ENCODE data around the gene RHBDD1. TPM values are rescaled to one million over a fixed set of nuclear protein-coding genes. Genes with fewer than 3 reads are reported as not detected.

The RHBDD1 gene
- total RNA-seq, 1 donor from 2014 or later = 31.3 TPM

- H3K36me3 Mint-ChIP-seq (ENCODE audit: low read depth, unreplicated experiment) = no peaks in the 10 kb centered on the region
- H2AFZ ChIP-seq (ENCODE audit: low read depth, low read length) = no peak overlapping the region
- H3K27ac ChIP-seq (ENCODE audit: low read depth, low read length) = no peak overlapping the region
- no peak overlapping the region for H3K9ac ChIP-seq (ENCODE audit: low read length)
- no peaks in the 10 kb centered on the region for H3K9me3 ChIP-seq (ENCODE audit: insufficient read depth, low read depth, low read length)
- no peaks in the 10 kb centered on the region for H3K9me3 Mint-ChIP-seq (ENCODE audit: unreplicated experiment)
- no peaks in the 10 kb centered on the region for H3K27me3 ChIP-seq (ENCODE audit: insufficient read depth, low read length)
- H3K4me1 ChIP-seq (ENCODE audit: insufficient read depth, low read length) = peaks cover 13% of the 10 kb centered on the region
- peak; percentile 44 for DNase-seq (ENCODE audit: low read depth)
- FAIRE-seq = peak; percentile 79
- H3K27ac Mint-ChIP-seq (ENCODE audit: unreplicated experiment) = no peak overlapping the region
- H3K4me3 ChIP-seq (ENCODE audit: insufficient read depth, low read depth, low read length) = no peak overlapping the region
- H3K4me1 Mint-ChIP-seq (ENCODE audit: low read depth, unreplicated experiment) = peaks cover 22% of the 10 kb centered on the region
- H3K27me3 Mint-ChIP-seq (ENCODE audit: low read depth, unreplicated experiment) = no peaks in the 10 kb centered on the region
- H3K4me2 ChIP-seq (ENCODE audit: low read length) = no peak overlapping the region
- H3K36me3 ChIP-seq (ENCODE audit: insufficient read depth, low read length) = no peaks in the 10 kb centered on the region
- H3K79me2 ChIP-seq (ENCODE audit: insufficient read depth, low read length) = no peaks in the 10 kb centered on the region
- no peaks in the 10 kb centered on the region for H4K20me1 ChIP-seq (ENCODE audit: insufficient read depth, low read length)
- TF ChIP-seq EZH2 (IDR thresholded peaks at IDR 0.05; ENCODE audit: insufficient read depth, low read length) = no peak
- TF ChIP-seq, protein P1, sequence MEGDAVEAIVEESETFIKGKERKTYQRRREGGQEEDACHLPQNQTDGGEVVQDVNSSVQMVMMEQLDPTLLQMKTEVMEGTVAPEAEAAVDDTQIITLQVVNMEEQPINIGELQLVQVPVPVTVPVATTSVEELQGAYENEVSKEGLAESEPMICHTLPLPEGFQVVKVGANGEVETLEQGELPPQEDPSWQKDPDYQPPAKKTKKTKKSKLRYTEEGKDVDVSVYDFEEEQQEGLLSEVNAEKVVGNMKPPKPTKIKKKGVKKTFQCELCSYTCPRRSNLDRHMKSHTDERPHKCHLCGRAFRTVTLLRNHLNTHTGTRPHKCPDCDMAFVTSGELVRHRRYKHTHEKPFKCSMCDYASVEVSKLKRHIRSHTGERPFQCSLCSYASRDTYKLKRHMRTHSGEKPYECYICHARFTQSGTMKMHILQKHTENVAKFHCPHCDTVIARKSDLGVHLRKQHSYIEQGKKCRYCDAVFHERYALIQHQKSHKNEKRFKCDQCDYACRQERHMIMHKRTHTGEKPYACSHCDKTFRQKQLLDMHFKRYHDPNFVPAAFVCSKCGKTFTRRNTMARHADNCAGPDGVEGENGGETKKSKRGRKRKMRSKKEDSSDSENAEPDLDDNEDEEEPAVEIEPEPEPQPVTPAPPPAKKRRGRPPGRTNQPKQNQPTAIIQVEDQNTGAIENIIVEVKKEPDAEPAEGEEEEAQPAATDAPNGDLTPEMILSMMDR (IDR thresholded peaks at IDR 0.05; ENCODE audit: insufficient read depth, low read depth, low read length) = no peak
- peak overlapping the region; percentile 23 for H3K4me3 Mint-ChIP-seq (ENCODE audit: unreplicated experiment)
Observed at GRCh38 chr2:226887940-226888339, 52.1 kb downstream of the RHBDD1 start.

DNA sequence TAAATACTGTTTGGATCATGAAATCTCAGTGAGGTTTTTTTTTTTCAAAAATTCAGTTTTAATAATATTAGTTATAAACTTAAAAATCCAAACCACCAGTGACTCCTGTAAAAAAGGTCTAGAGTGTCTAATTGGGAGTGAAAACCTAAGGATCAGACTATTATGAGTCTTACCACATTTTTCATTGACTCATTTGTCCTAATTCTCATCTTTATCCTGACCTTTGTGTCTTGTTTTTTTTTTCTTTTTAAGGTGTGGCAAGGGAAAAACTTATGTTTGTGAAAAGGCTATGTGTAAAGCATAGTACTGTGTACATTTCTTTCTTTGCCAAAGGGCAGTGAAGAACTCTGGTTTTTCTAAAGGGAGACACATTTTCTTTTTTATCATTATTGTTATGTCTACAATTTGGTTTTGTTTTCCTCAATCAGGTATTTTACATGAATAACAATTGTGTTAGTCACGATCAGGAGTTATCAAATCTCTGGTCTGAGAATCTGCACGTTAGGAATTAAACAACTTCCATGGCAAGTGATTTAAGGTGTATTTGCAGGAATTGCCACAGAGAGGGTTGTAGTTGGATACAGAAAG, 52.6 kb downstream of the RHBDD1 start:
- no peak overlapping the region for H3K4me3 ChIP-seq (ENCODE audit: insufficient read depth, low read depth, low read length)
- no peaks in the 10 kb centered on the region for H3K36me3 ChIP-seq (ENCODE audit: insufficient read depth, low read length)
- Mint-ChIP-seq H3K4me1 (ENCODE audit: low read depth, unreplicated experiment) (peaks cover 24% of the 10 kb centered on the region), H3K9me3 (ENCODE audit: unreplicated experiment) (no peaks in the 10 kb centered on the region), H3K36me3 (ENCODE audit: low read depth, unreplicated experiment) (no peaks in the 10 kb centered on the region), H3K4me3 (ENCODE audit: unreplicated experiment) (no peak overlapping the region), H3K27me3 (ENCODE audit: low read depth, unreplicated experiment) (no peaks in the 10 kb centered on the region), H3K27ac (ENCODE audit: unreplicated experiment) (no peak overlapping the region)
- no peak overlapping the region for H3K27ac ChIP-seq (ENCODE audit: low read depth, low read length)
- FAIRE-seq = no peak
- no peak for DNase-seq (ENCODE audit: low read depth)
- no peak for TF ChIP-seq EZH2 (IDR thresholded peaks at IDR 0.05; ENCODE audit: insufficient read depth, low read length)
- TF ChIP-seq, protein P1 (IDR thresholded peaks at IDR 0.05; ENCODE audit: insufficient read depth, low read depth, low read length) = no peak
- no peaks in the 10 kb centered on the region for H3K27me3 ChIP-seq (ENCODE audit: insufficient read depth, low read length)
- no peaks in the 10 kb centered on the region for H3K79me2 ChIP-seq (ENCODE audit: insufficient read depth, low read length)
- no peak overlapping the region for H2AFZ ChIP-seq (ENCODE audit: low read depth, low read length)
- H3K9ac ChIP-seq (ENCODE audit: low read length) = no peak overlapping the region
- peaks cover 13% of the 10 kb centered on the region for H3K4me1 ChIP-seq (ENCODE audit: insufficient read depth, low read length)
- H3K4me2 ChIP-seq (ENCODE audit: low read length) = no peak overlapping the region
- H4K20me1 ChIP-seq (ENCODE audit: insufficient read depth, low read length) = no peaks in the 10 kb centered on the region
- no peaks in the 10 kb centered on the region for H3K9me3 ChIP-seq (ENCODE audit: insufficient read depth, low read depth, low read length)

DNA sequence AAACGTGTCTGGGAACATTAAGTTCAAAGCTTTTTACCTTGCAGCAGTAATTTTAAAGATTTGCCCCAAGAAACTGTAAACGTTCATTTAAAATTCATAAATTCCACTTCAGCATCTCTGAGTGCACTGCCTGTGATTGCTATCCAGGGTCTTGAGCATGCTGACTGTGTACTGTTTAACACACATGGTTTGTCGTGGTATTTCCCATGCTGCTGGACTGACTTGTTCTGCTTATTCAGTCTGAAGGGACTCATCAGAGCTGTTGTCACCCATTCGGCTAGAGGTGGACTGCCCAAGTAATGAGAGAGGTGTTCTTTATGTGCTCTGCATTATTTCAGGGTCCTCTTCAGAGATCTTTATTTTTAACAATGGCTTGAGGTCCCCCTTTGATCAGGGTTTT, 53.1 kb downstream of the RHBDD1 start:
- no peak overlapping the region for H2AFZ ChIP-seq (ENCODE audit: low read depth, low read length)
- DNase-seq (ENCODE audit: low read depth) (peak; percentile 15), FAIRE-seq (no peak)
- H3K9ac ChIP-seq (ENCODE audit: low read length) = no peak overlapping the region
- H3K36me3 ChIP-seq (ENCODE audit: insufficient read depth, low read length) = no peaks in the 10 kb centered on the region
- no peaks in the 10 kb centered on the region for H3K9me3 ChIP-seq (ENCODE audit: insufficient read depth, low read depth, low read length)
- peaks cover 13% of the 10 kb centered on the region for H3K4me1 ChIP-seq (ENCODE audit: insufficient read depth, low read length)
- Mint-ChIP-seq H3K9me3 (ENCODE audit: unreplicated experiment) (no peaks in the 10 kb centered on the region), H3K4me3 (ENCODE audit: unreplicated experiment) (no peak overlapping the region), H3K4me1 (ENCODE audit: low read depth, unreplicated experiment) (peaks cover 24% of the 10 kb centered on the region), H3K27me3 (ENCODE audit: low read depth, unreplicated experiment) (no peaks in the 10 kb centered on the region), H3K27ac (ENCODE audit: unreplicated experiment) (no peak overlapping the region), H3K36me3 (ENCODE audit: low read depth, unreplicated experiment) (no peaks in the 10 kb centered on the region)
- no peak overlapping the region for H3K4me3 ChIP-seq (ENCODE audit: insufficient read depth, low read depth, low read length)
- no peak overlapping the region for H3K4me2 ChIP-seq (ENCODE audit: low read length)
- H3K27ac ChIP-seq (ENCODE audit: low read depth, low read length) = no peak overlapping the region
- no peaks in the 10 kb centered on the region for H4K20me1 ChIP-seq (ENCODE audit: insufficient read depth, low read length)
- H3K27me3 ChIP-seq (ENCODE audit: insufficient read depth, low read length) = no peaks in the 10 kb centered on the region
- no peaks in the 10 kb centered on the region for H3K79me2 ChIP-seq (ENCODE audit: insufficient read depth, low read length)
- no peak for TF ChIP-seq EZH2 (IDR thresholded peaks at IDR 0.05; ENCODE audit: insufficient read depth, low read length)
- TF ChIP-seq, protein P1 (IDR thresholded peaks at IDR 0.05; ENCODE audit: insufficient read depth, low read depth, low read length) = no peak
